ENCODE results near the gene CBARP. TPM values are rescaled to one million over a fixed set of nuclear protein-coding genes. Genes with fewer than 3 reads are reported as not detected.

CBARP gene
- polyA plus RNA-seq, 6 donors from 2014 or later = not detected

DNA sequence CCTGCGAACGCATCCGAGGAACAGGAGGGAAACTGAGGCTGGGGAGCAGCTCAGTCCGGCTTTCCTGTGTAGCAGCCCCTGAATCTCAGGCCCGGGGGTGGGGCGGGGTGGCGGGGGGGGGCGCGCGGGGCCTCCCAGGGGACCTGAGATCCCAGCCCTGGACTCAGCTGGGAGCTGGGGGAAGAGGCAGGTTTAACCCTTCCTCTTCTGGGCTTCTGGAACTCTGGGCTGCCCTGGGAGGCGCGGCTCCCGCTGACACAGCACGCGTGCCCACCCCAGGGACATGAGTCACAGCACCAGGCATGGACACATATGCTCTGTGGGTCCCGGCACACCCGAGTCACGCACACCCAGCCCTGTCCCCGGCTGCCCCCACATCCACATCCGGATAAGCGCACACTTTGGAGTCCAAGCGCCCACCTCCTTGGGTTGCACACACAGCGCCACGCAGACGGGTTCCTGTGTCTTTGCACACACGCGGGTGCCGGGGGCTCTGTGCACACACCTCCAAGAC, 27.9 kb upstream of the CBARP start:
- Mint-ChIP-seq H3K27me3 (no peaks in the 10 kb centered on the region), H3K36me3 (no peaks in the 10 kb centered on the region), H3K4me3 (peak overlapping the region; percentile 77 to 95 (median 87)), H3K4me1 (peaks cover 68 to 85% (median 74%) of the 10 kb centered on the region in 3 donors), H3K9me3 (no peaks in the 10 kb centered on the region), H3K27ac (peak overlapping the region; percentile 89 to 100 (median 99))
- no peak for DNase-seq
- ATAC-seq (ENCODE audit: low read depth in 2 of 2) = no peak

DNA sequence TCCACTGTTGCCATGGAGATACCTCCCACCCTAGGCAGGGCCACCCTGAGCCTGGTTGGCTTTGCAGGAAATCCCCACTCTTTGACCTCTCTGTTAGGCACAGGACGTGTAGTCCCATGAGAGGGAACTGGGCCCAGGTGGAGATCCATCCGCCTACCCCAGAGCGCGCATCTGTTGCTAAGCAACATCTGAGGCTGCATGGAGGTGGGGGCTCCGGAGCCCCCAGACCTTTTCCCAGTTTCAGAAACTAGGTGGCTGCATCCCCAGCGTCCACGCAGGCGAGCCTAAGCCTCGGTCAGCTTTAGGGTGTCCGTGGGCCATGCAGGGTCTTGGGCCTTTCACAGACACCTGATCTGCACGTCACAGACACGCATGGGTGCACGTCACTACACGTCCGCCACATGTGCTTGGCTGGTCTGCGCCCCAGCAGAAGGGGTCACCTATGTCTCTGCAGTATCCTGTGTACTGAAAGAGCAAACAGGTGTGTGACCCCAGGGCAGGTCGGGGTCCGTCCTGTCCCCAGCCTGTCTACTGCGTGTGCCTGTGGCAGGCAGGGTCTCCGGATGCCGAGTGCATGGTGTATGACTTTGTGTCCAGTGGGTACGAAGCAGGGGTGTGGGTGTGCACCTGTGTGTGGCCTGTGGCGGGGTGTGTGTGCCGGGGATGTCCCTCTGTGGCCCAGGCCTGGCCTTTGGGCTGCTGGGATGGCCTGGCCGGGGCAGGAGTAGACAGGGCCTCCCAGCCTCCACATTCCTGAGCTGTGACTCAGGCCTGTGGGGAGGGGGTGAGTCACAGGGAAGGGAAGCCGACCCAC, 27.2 kb upstream of the CBARP start:
- no peaks in the 10 kb centered on the region for H3K36me3 Mint-ChIP-seq
- H3K9me3 Mint-ChIP-seq = no peaks in the 10 kb centered on the region
- ATAC-seq (ENCODE audit: low read depth in 2 of 2) = peak; percentile 5 to 26
- peak; percentile 82 for DNase-seq
- peak overlapping the region; percentile 74 to 95 (median 87) for H3K4me3 Mint-ChIP-seq
- peaks cover 61 to 80% (median 70%) of the 10 kb centered on the region in 3 donors for H3K4me1 Mint-ChIP-seq
- no peaks in the 10 kb centered on the region for H3K27me3 Mint-ChIP-seq
- H3K27ac Mint-ChIP-seq = peak overlapping the region; percentile 98 to 100 (median 99)

DNA sequence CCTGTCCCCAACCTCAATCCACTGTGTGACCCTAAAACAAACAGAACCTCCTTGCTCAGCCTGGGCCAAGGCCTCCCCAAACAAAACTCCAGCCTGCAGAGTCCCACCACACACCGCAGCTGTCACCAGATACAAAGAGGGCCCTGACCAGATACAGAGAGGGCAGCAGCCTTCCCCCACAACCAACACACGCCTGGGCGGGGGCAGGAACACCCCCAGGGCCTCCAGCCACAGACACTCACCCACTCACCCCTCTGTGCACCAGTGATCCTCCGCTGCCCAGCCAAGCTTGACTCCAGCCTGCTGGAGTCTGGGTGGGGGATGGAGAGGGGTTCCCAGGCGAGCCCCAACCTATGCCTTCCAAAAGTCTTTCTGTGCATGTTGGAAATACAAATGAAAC, 25.4 kb upstream of the CBARP start:
- no peaks in the 10 kb centered on the region for H3K36me3 Mint-ChIP-seq

DNA sequence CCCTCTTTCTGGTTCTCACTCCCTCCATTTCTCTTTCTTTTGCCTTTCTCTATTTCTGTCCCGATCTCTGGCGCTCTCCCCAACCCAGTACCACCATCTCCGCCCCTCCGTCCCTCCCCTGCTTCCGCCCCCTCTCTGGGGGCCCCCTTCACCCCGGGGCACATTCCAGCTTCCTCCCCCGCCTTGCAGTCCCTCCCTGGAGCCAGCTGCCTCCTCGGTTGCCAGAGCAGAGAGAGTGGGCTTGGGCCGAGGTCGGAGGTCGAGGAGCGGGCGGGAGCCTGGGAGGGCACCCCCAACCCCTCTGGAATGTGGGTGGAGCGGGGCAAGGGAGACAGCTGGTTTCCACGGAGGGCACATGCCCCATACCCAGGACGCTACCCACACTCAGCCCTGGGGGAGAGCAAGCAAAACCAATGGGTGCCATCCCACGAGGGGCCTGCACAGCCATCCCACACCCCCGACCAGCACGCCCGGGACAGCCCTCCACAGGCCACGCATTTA, 24.9 kb upstream of the CBARP start:
- ATAC-seq (ENCODE audit: low read depth in 2 of 2) (no peak), DNase-seq (no peak)
- Mint-ChIP-seq H3K9me3 (no peaks in the 10 kb centered on the region), H3K4me3 (peak overlapping the region; percentile 63 to 95 (median 86)), H3K27ac (peak overlapping the region; percentile 97 to 100 (median 99)), H3K27me3 (no peaks in the 10 kb centered on the region), H3K4me1 (peaks cover 63 to 84% (median 75%) of the 10 kb centered on the region in 3 donors), H3K36me3 (peaks cover 0 to 1% of the 10 kb centered on the region in 2 donors)

More for the DNA sequence above, 25.4 kb upstream of the CBARP start:
- DNase-seq (peak; percentile 71), ATAC-seq (ENCODE audit: low read depth in 2 of 2) (no peak)
- H3K27ac Mint-ChIP-seq = peak overlapping the region; percentile 97 to 100 (median 99)
- H3K4me3 Mint-ChIP-seq = peak overlapping the region; percentile 74 to 95 (median 86)
- no peaks in the 10 kb centered on the region for H3K9me3 Mint-ChIP-seq
- no peaks in the 10 kb centered on the region for H3K27me3 Mint-ChIP-seq
- H3K4me1 Mint-ChIP-seq = peaks cover 61 to 84% (median 77%) of the 10 kb centered on the region in 3 donors

DNA sequence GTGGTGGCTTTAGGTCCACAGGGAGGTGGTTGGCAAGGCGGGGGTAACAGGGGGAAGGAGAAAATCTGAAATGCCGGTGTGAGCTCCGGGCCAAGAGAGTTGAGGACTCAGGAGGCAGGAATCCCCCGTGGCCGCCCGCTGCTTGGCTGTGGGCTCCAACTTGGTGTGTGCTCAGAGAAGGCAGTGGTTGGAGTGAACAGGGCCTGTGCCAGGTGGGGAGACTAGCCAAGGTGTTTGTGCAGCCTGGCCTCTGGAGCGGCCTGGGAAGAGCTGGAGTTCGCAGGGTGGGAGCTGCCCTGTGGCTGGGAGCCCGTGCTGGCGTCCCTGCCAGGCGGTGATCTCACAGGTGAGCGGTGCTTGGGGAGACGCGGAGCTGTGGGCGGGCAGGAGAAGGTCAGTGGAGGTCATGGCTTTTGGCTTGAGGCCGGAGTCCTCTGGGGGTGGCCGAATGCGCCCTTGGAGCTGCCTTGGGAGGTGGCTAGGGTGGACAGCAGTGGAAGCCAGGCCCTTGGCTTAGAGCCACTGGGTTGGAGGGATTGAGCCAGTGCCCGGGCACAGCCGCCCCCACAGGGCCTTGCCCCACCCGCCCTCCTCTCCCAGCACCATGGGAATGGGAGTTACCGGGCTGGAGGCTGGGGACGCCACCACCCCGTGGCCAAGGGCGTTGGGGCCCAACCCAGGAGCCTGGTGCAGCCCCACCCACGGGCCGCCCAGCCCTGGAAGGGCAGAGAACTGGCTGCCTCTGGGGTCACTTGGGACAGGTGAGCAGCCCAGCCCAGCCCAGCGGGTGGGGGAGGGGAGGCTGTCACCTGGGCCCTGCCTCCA, 24.2 kb upstream of the CBARP start:
- Mint-ChIP-seq H3K27me3 (no peaks in the 10 kb centered on the region), H3K36me3 (peaks cover 0 to 5% of the 10 kb centered on the region in 2 donors), H3K4me3 (peak overlapping the region; percentile 89 to 98 (median 96)), H3K4me1 (peaks cover 64 to 81% (median 73%) of the 10 kb centered on the region in 3 donors), H3K27ac (peak overlapping the region; percentile 99 to 100 (median 100)), H3K9me3 (no peaks in the 10 kb centered on the region)
- peak; percentile 3 to 6 for ATAC-seq (ENCODE audit: low read depth in 2 of 2)
- peak; percentile 74 for DNase-seq

DNA sequence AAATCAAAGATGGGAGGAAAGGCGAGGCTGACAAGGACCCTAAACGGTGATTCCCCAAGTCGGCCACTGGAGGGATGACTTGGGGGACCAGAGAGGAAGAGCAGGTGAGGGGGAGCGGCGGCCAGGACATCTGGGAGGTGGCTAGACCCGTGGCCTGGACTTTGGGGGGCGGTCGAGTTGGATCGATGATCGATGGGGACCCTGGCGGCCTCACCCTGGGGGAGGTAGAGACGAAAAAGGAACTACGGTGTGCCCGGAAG, 23.7 kb upstream of the CBARP start:
- H3K9me3 Mint-ChIP-seq = no peaks in the 10 kb centered on the region
- peak overlapping the region; percentile 99 to 100 (median 100) for H3K27ac Mint-ChIP-seq
- DNase-seq (no peak), ATAC-seq (ENCODE audit: low read depth in 2 of 2) (peak in 1 of 2 donors; percentile 0)
- H3K4me1 Mint-ChIP-seq = peaks cover 63 to 80% (median 73%) of the 10 kb centered on the region in 3 donors
- no peaks in the 10 kb centered on the region for H3K27me3 Mint-ChIP-seq
- H3K4me3 Mint-ChIP-seq = peak overlapping the region; percentile 89 to 98 (median 96)
- peaks cover 0 to 5% of the 10 kb centered on the region in 2 donors for H3K36me3 Mint-ChIP-seq

DNA sequence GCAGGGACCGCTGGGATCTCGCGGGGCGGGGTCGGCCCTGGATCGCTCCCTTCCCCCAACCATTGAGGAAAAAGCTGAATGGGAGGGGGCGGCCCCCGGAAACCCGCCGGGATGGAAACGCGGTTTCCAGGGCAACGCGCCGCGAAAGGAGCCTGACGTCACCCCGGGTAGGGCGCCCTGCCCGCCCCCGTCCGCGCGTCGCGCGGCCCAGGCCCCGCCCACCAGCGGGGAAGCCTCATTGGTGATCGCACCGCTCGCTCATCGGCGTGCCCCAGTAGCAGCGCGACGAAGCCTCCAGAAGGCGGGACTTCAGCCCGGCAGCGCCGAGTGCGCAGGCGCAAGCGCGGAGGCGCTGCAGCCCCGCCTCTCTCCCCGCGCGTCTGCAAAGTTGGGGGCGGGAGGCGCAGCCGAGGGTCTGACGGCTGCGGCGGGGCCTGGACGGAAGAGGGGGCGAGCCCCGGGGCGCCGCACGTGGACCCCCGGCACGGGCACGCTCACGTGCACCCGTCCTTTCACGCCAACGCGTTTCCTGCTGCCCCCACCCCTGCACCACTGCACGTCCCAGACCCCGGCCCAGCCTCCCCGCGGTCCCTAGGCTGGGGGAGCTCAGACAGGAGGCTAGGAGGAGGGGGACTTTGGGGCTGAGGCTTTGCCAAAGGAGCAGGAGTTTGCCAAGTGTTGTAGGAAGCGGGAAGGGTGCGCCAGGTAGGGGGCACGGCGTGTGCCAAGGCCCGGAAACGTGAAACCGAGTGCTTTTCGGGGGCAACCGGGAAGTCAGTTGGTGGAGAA, 23.1 kb upstream of the CBARP start:
- peaks cover 0 to 5% of the 10 kb centered on the region in 2 donors for H3K36me3 Mint-ChIP-seq
- no peaks in the 10 kb centered on the region for H3K9me3 Mint-ChIP-seq
- peak; percentile 98 for DNase-seq
- peaks cover 59 to 78% (median 70%) of the 10 kb centered on the region in 3 donors for H3K4me1 Mint-ChIP-seq
- H3K4me3 Mint-ChIP-seq = peak overlapping the region; percentile 89 to 98 (median 96)
- H3K27ac Mint-ChIP-seq = peak overlapping the region; percentile 99 to 100 (median 100)
- peak; percentile 56 to 72 for ATAC-seq (ENCODE audit: low read depth in 2 of 2)
- no peaks in the 10 kb centered on the region for H3K27me3 Mint-ChIP-seq

DNA sequence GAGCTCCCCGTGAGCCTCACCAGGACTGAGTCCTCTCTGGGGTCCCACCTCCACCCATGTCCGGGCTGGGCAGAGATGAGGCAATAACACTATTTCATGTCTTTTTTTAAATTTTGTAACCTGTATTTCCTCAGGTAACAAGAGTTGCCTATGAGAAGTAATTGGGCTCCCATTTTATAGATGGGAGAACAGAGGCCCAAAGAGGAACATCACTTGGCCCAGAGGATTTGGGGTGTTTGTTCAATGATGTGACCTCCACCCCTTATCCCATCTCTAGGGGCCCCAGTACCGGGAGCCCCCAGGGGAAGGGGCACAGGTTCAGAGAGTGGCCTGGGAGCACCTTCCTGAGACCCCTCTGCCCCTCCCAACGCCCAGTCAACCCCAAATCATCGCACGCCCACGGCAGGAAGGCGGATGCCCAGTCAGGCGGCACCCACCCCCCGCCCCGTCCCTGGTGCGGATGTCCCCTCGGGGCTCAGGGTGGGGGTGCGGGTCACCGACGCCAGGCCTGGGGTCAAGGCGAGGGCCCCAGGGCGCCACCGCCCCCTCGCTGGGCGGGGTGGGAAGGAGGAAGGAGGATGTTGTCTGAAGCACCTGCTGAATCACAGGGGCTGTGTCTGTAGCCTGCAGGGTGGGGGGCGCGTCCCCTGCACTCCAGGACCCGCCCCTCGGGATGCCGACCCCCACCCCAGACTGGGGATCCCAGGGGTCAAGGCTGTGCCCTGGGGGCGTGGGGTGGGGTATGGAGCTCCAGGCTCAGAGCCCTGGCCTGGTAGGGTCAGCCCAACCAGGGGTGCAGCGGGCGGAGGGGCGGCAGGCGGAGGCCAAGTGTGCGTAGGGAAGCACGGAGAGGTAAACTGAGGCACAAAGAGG, 22.3 kb upstream of the CBARP start:
- Mint-ChIP-seq H3K27ac (peak overlapping the region; percentile 99 to 100 (median 99)), H3K27me3 (no peaks in the 10 kb centered on the region), H3K36me3 (peaks cover 0 to 5% of the 10 kb centered on the region in 2 donors)

DNA sequence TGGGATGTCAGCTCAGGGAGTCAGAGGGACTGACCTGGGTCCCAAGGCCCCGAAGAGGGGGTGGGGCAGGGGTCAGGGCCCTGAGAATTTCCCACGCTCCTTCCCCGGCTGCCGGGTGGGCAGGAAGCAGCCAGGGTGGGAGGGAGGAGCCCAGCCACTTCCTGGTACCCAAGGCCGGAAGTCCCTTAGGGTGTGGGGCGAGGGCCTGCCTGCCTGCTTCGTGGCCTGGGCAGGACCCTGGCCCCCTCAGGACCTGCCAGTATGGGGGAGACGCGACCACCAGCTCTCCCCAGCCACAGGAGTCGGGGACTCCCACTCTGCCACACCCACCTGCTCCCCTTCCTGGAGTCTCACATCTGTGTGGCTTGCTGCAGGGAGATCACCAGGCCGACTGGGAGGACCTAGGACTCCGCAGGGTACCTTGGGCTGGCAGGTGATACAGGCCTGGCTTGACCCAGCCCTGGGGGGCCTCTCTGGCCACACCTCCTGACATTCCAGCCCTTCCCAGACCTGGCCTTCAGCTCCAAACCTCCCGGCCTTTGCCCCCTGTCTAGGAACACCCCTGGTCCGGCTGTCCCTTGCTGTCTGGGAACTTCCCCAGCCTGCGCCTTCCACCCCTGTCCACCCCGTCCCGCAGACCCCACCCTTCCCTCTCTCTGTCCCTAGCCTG, 21.5 kb upstream of the CBARP start:
- Mint-ChIP-seq H3K27ac (peak overlapping the region; percentile 99 to 100 (median 99)), H3K4me1 (peaks cover 45 to 76% (median 64%) of the 10 kb centered on the region in 3 donors), H3K36me3 (peaks cover 0 to 5% of the 10 kb centered on the region in 2 donors), H3K4me3 (peak overlapping the region; percentile 89 to 98 (median 93)), H3K27me3 (no peaks in the 10 kb centered on the region), H3K9me3 (no peaks in the 10 kb centered on the region)
- peak; percentile 15 to 17 for ATAC-seq (ENCODE audit: low read depth in 2 of 2)
- peak; percentile 83 for DNase-seq

More for the DNA sequence above, 22.3 kb upstream of the CBARP start:
- DNase-seq (peak; percentile 82), ATAC-seq (ENCODE audit: low read depth in 2 of 2) (peak; percentile 14 to 25)
- H3K4me1 Mint-ChIP-seq = peaks cover 53 to 76% (median 65%) of the 10 kb centered on the region in 3 donors
- peak overlapping the region; percentile 89 to 98 (median 94) for H3K4me3 Mint-ChIP-seq
- H3K9me3 Mint-ChIP-seq = no peaks in the 10 kb centered on the region

DNA sequence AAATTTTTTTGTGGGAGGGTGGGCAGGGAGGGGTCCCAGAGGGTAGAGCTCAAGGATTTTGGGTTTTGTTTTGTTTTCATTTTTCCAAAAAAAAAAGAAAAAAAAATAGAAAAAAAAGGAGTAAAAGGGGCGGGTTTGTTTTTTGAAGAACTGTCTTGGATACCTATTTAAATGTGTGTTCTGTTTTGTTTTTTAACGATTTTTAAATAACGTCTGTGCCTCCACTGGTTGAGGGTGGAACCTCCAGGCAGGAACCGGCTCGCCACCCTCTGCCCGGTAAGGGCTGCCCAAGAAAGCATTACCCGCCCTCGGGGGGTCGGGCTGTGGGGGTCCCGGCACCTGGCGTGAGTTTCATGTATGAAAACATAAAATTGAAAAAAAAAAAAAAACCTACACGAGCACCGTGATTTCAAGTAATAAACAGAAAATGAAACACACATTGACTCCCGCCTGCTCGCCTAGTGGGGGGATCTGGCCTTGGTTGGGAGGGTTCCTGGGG, 21.0 kb upstream of the CBARP start:
- peaks cover 0 to 5% of the 10 kb centered on the region in 2 donors for H3K36me3 Mint-ChIP-seq
- peaks cover 43 to 72% (median 59%) of the 10 kb centered on the region in 3 donors for H3K4me1 Mint-ChIP-seq
- ATAC-seq (ENCODE audit: low read depth in 2 of 2) = peak in 1 of 2 donors; percentile 0
- no peaks in the 10 kb centered on the region for H3K27me3 Mint-ChIP-seq
- no peak for DNase-seq
- peak overlapping the region; percentile 99 to 100 (median 99) for H3K27ac Mint-ChIP-seq
- H3K4me3 Mint-ChIP-seq = peak overlapping the region; percentile 89 to 98 (median 93)
- no peaks in the 10 kb centered on the region for H3K9me3 Mint-ChIP-seq

DNA sequence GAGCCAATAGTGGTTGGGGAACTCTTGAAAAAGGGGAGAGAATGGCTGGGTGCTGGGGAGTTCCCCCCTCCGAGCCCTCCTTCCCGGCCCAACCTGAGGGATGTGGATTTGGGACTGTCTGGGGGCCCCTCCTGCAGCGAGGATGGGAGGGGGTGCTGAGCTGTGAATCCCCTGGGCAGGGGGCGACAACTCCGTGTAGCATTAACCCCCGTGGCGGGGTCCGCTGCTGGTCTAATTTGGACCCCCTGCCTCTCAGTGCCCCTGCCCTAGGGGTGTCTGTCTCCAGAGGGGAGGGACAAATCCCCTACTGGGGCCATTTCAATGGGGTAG, 20.3 kb upstream of the CBARP start:
- Mint-ChIP-seq H3K27ac (peak overlapping the region; percentile 49 to 100 (median 89)), H3K4me1 (peaks cover 43 to 71% (median 57%) of the 10 kb centered on the region in 3 donors), H3K9me3 (no peaks in the 10 kb centered on the region), H3K27me3 (no peaks in the 10 kb centered on the region), H3K36me3 (peaks cover 0 to 5% of the 10 kb centered on the region in 2 donors), H3K4me3 (peak overlapping the region; percentile 67 to 98 (median 93))
- ATAC-seq (ENCODE audit: low read depth in 2 of 2) (no peak), DNase-seq (no peak)

Data from naive B cell (primary cell).